SKM-1 (cell line): ENCODE data around the gene AGER.

Experiments
- DNase-seq: peaks from one replicate; lab custom pipeline; 2025; ENCODE audit not compliant: unreplicated experiment; lab: John Stamatoyannopoulos, UW

The AGER gene

GRCh38 chr6:32171234-32171633 is 12.8 kb downstream of the AGER start:
- DNase-seq, result no peak

GRCh38 chr6:32170294-32170693 is 13.8 kb downstream of the AGER start:
- DNase-seq, result no peak

- DNase-seq, result no peak
These were observed 15.1 kb downstream of the AGER start for GRCh38 chr6:32168807-32169591.

- DNase-seq, result no peak
These were observed 15.7 kb downstream of the AGER start for GRCh38 chr6:32168350-32168749.

GRCh38 chr6:32167761-32168262 is 16.2 kb downstream of the AGER start:
- DNase-seq, result no peak

GRCh38 chr6:32167154-32167760 is 16.8 kb downstream of the AGER start:
- DNase-seq, result no peak

- DNase-seq, result no peak
These were observed 17.5 kb downstream of the AGER start for GRCh38 chr6:32166411-32167061.

GRCh38 chr6:32164295-32164694 is 19.8 kb downstream of the AGER start, which contains the start of gene EGFL8:
Gene EGFL8 (plus strand): TSS chr6:32164595. CDS start chr6:32166166, 1,571 bp downstream.
- DNase-seq, result no peak

- no peak for DNase-seq
These were observed 20.3 kb downstream of the AGER start for GRCh38 chr6:32163559-32164258.

- DNase-seq, result no peak
These were observed 26.0 kb downstream of the AGER start for GRCh38 chr6:32158052-32158451.

- DNase-seq, result no peak
These were observed 27.2 kb downstream of the AGER start for GRCh38 chr6:32156891-32157290.

- DNase-seq, result peak; percentile 20
These were observed 29.4 kb downstream of the AGER start for GRCh38 chr6:32154514-32155161.

- DNase-seq, result peak; percentile 59
These were observed 30.2 kb downstream of the AGER start, which contains the start of gene PPT2 for GRCh38 chr6:32153564-32154513. Gene PPT2 (plus strand): TSS chr6:32154141. CDS start chr6:32154595, 454 bp downstream.

- no peak for DNase-seq
These were observed 31.1 kb downstream of the AGER start for GRCh38 chr6:32152769-32153563.

GRCh38 chr6:32151863-32152768 is 31.9 kb downstream of the AGER start, which contains the start of gene PRRT1:
Gene PRRT1 (minus strand): TSS chr6:32151939. CDS start chr6:32151827, 112 bp downstream.
- DNase-seq, result no peak

GRCh38 chr6:32151181-32151862 is 32.7 kb downstream of the AGER start:
- no peak for DNase-seq
